Astrocyte (in vitro differentiated cells and primary cell): Measurements from ENCODE around the gene XYLT1. TPM values are rescaled to one million over a fixed set of nuclear protein-coding genes. Genes with fewer than 3 reads are reported as not detected.
A peak's percentile ranks its signal among the peaks of the same experiment; 100 is the strongest.

Source experiments
- DNase-seq: peaks from one replicate; pipeline ENCODE4 v3.0.0-alpha.2; 2010; ENCODE audit warnings: low read depth
- FAIRE-seq: peaks from 2 replicates; lab custom pipeline; 2011; peaks lifted over from hg19 to GRCh38; lab: Jason Lieb, UNC
- H2AFZ ChIP-seq: 2 replicates; pipeline ENCODE4 v1.6.0; 2012; ENCODE audit warnings: low read depth, low read length, inconsistent platforms
- H3K27ac ChIP-seq: 2 replicates; pipeline ENCODE4 v1.5.1; 2011; ENCODE audit warnings: low read depth, low read length, inconsistent platforms
- H3K27me3 ChIP-seq: 2 replicates; pipeline ENCODE4 v1.6.0; 2011; ENCODE audit warnings: low read length, inconsistent platforms; ENCODE audit not compliant: insufficient read depth
- H3K36me3 ChIP-seq: 2 replicates; pipeline ENCODE4 v1.5.1; 2011; ENCODE audit warnings: low read length, inconsistent platforms; ENCODE audit not compliant: insufficient read depth
- H3K4me1 ChIP-seq: 2 replicates; pipeline ENCODE4 v1.5.1; 2011; ENCODE audit warnings: low read length, inconsistent platforms; ENCODE audit not compliant: insufficient read depth
- H3K4me2 ChIP-seq: 2 replicates; pipeline ENCODE4 v1.6.0; 2012; ENCODE audit warnings: low read length, inconsistent platforms
- H3K4me3 ChIP-seq: 2 replicates; pipeline ENCODE4 v1.5.1; 2011; ENCODE audit warnings: low read depth, mild to moderate bottlenecking, low read length, inconsistent platforms; ENCODE audit not compliant: insufficient read depth
- H3K79me2 ChIP-seq: 2 replicates; pipeline ENCODE4 v1.6.0; 2012; ENCODE audit warnings: mild to moderate bottlenecking, low read length, inconsistent platforms; ENCODE audit not compliant: insufficient read depth
- H3K9ac ChIP-seq: 2 replicates; pipeline ENCODE4 v1.6.0; 2012; ENCODE audit warnings: mild to moderate bottlenecking, low read length, inconsistent platforms
- H3K9me3 ChIP-seq: 2 replicates; pipeline ENCODE4 v1.5.1; 2012; ENCODE audit warnings: low read depth, mild to moderate bottlenecking, low read length, inconsistent platforms; ENCODE audit not compliant: insufficient read depth
- H4K20me1 ChIP-seq: 2 replicates; pipeline ENCODE4 v1.6.0; 2012; ENCODE audit warnings: low read length, inconsistent platforms; ENCODE audit not compliant: insufficient read depth
- H3K27ac Mint-ChIP-seq: one replicate; pipeline ENCODE4 v1.8.0; 2021; ENCODE audit warnings: mild to moderate bottlenecking, mixed read lengths; ENCODE audit not compliant: unreplicated experiment
- H3K27me3 Mint-ChIP-seq: one replicate; pipeline ENCODE4 v1.8.0; 2021; ENCODE audit warnings: low read depth, mixed read lengths; ENCODE audit not compliant: unreplicated experiment
- H3K36me3 Mint-ChIP-seq: one replicate; pipeline ENCODE4 v1.8.0; 2021; ENCODE audit warnings: low read depth, mixed read lengths; ENCODE audit not compliant: unreplicated experiment
- H3K4me1 Mint-ChIP-seq: one replicate; pipeline ENCODE4 v1.8.0; 2021; ENCODE audit warnings: low read depth, mixed read lengths; ENCODE audit not compliant: unreplicated experiment
- H3K4me3 Mint-ChIP-seq: one replicate; pipeline ENCODE4 v1.8.0; 2021; ENCODE audit warnings: mild to moderate bottlenecking, moderate library complexity, mixed read lengths; ENCODE audit not compliant: unreplicated experiment
- H3K9me3 Mint-ChIP-seq: one replicate; pipeline ENCODE4 v1.8.0; 2021; ENCODE audit warnings: mild to moderate bottlenecking, mixed read lengths; ENCODE audit not compliant: unreplicated experiment
- EZH2 ChIP-seq: IDR thresholded peaks from 2 replicates; pipeline ENCODE4 v1.6.1; 2012; ENCODE audit warnings: mild to moderate bottlenecking, low read length, inconsistent platforms; ENCODE audit not compliant: insufficient read depth
- total RNA-seq: library from RNA; stranded (reverse); gene quantifications from 2 replicates; pipeline ENCODE4 v1.2.1, GENCODE V29; 2021
- TF ChIP-seq, protein P1 (sequence below): IDR thresholded peaks from 2 replicates; pipeline ENCODE4 v1.5.1; 2011; ENCODE audit warnings: low read depth, mild to moderate bottlenecking, inconsistent platforms, low read length, moderate library complexity; ENCODE audit not compliant: insufficient read depth

XYLT1 gene
- total RNA-seq, 1 donor from 2014 or later = 22.9 TPM

DNA sequence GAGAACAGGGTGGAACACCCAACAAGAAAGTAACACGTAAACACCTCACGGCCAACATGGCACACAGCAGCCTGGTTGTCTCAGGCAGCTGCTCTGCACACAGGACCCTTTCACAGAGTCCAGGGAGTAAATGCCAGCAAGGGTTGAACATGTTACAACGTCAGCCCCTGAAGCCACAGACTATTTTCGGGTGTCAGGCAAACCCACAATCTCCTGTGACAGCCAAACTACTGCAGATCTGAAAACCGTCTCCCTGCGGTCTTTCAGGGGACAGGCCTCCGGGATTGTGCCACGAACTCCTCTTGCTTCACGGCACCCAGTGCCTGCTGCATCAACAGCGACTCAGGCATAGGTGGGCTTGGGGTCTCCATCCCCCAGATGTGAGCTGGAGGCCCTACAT lies 127.7 kb downstream of the XYLT1 start:
- H3K79me2 ChIP-seq = peaks cover 50% of the 10 kb centered on the region

DNA sequence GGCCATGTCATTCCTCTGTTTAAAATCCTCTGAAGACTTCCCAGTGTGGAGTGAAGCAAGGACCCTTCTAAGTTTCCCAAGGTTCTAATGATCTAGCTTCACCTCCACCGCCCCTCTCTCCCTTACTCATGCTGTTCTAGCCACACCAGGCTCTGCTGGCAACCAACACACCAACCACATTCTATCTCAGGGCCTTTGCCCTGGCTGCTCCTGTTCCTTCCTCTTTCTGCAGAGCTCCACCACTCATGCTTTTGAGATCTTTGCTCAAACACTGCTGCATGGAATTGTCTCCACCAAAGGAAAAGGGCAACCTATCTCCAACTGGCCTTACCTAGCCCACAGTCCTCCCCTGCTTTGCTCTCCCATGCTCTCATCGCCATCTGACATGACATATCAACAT lies 128.7 kb downstream of the XYLT1 start:
- Histone ChIP-seq H3K4me3 (no peak overlapping the region), H4K20me1 (peaks cover 68% of the 10 kb centered on the region), H3K4me2 (no peak overlapping the region), H3K4me1 (peaks cover 7% of the 10 kb centered on the region), H3K9me3 (no peaks in the 10 kb centered on the region), H3K27ac (no peak overlapping the region), H3K36me3 (no peaks in the 10 kb centered on the region), H3K9ac (no peak overlapping the region), H3K79me2 (peaks cover 46% of the 10 kb centered on the region), H2AFZ (no peak overlapping the region), H3K27me3 (no peaks in the 10 kb centered on the region)
- peaks cover 17% of the 10 kb centered on the region for H3K4me1 Mint-ChIP-seq
- H3K4me3 Mint-ChIP-seq = peak overlapping the region; percentile 9
- FAIRE-seq = no peak
- H3K36me3 Mint-ChIP-seq = peaks cover 9% of the 10 kb centered on the region
- DNase-seq = no peak
- H3K9me3 Mint-ChIP-seq = no peaks in the 10 kb centered on the region
- no peak for TF ChIP-seq EZH2
- TF ChIP-seq, protein P1, sequence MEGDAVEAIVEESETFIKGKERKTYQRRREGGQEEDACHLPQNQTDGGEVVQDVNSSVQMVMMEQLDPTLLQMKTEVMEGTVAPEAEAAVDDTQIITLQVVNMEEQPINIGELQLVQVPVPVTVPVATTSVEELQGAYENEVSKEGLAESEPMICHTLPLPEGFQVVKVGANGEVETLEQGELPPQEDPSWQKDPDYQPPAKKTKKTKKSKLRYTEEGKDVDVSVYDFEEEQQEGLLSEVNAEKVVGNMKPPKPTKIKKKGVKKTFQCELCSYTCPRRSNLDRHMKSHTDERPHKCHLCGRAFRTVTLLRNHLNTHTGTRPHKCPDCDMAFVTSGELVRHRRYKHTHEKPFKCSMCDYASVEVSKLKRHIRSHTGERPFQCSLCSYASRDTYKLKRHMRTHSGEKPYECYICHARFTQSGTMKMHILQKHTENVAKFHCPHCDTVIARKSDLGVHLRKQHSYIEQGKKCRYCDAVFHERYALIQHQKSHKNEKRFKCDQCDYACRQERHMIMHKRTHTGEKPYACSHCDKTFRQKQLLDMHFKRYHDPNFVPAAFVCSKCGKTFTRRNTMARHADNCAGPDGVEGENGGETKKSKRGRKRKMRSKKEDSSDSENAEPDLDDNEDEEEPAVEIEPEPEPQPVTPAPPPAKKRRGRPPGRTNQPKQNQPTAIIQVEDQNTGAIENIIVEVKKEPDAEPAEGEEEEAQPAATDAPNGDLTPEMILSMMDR = no peak
- H3K27ac Mint-ChIP-seq = no peak overlapping the region
- H3K27me3 Mint-ChIP-seq = no peaks in the 10 kb centered on the region

More for the DNA sequence above, 127.7 kb downstream of the XYLT1 start:
- no peaks in the 10 kb centered on the region for H3K27me3 ChIP-seq
- H3K9me3 ChIP-seq = no peaks in the 10 kb centered on the region
- H3K9ac ChIP-seq = no peak overlapping the region
- H3K36me3 ChIP-seq = no peaks in the 10 kb centered on the region
- H3K4me3 ChIP-seq = no peak overlapping the region
- peaks cover 69% of the 10 kb centered on the region for H4K20me1 ChIP-seq
- H3K27ac Mint-ChIP-seq = no peak overlapping the region
- peaks cover 3% of the 10 kb centered on the region for H3K27me3 Mint-ChIP-seq
- no peak overlapping the region for H2AFZ ChIP-seq
- H3K4me3 Mint-ChIP-seq = no peak overlapping the region
- no peak overlapping the region for H3K27ac ChIP-seq
- no peak for FAIRE-seq
- no peaks in the 10 kb centered on the region for H3K9me3 Mint-ChIP-seq
- peaks cover 21% of the 10 kb centered on the region for H3K4me1 Mint-ChIP-seq
- peaks cover 7% of the 10 kb centered on the region for H3K4me1 ChIP-seq
- TF ChIP-seq, protein P1 = no peak
- TF ChIP-seq EZH2 = no peak
- H3K36me3 Mint-ChIP-seq = peaks cover 14% of the 10 kb centered on the region
- H3K4me2 ChIP-seq = no peak overlapping the region
- DNase-seq = no peak

DNA sequence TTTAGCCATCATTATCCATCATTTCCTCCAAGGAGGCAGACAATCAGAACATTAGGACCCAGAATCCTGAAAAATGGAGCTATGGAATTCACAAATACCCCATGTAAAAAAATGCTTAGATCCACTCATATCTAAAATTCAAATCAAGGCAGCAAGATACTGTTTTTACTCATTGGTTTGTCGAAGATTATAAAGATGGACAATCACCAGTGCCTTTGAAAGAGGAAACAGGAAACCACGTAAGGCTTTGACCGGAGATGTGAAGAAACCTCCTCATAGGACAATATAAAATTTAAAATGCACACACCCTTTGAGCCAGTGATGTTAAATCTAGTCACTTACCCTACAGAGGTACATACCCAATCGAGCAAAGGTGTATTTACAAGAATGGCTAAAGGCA lies 130.0 kb downstream of the XYLT1 start:
- Histone ChIP-seq H3K4me1 (peaks cover 7% of the 10 kb centered on the region), H3K27me3 (no peaks in the 10 kb centered on the region), H3K4me2 (no peak overlapping the region), H3K9ac (no peak overlapping the region), H3K4me3 (no peak overlapping the region), H3K9me3 (no peaks in the 10 kb centered on the region), H2AFZ (no peak overlapping the region), H3K27ac (no peak overlapping the region), H3K79me2 (peaks cover 46% of the 10 kb centered on the region), H4K20me1 (peaks cover 70% of the 10 kb centered on the region), H3K36me3 (no peaks in the 10 kb centered on the region)
- Mint-ChIP-seq H3K9me3 (no peaks in the 10 kb centered on the region), H3K27me3 (no peaks in the 10 kb centered on the region), H3K4me1 (peaks cover 17% of the 10 kb centered on the region), H3K4me3 (no peak overlapping the region), H3K27ac (no peak overlapping the region), H3K36me3 (peaks cover 9% of the 10 kb centered on the region)
- DNase-seq = no peak
- TF ChIP-seq, protein P1 = no peak
- FAIRE-seq = no peak
